Measurements from ENCODE around the gene INPP5J.
"Not testable (repeated sequence)": the region's sequence is repeated elsewhere in the genome, so short reads cannot be mapped to it uniquely, and the experiment has no call there.

INPP5J gene

GRCh38 chr22:31104869-31105268 lies 17.9 kb upstream of the INPP5J start:
- no peak overlapping the region for H3K4me3 ChIP-seq (ENCODE audit: low read length)
- TF ChIP-seq CTCF (IDR thresholded peaks at IDR 0.05; ENCODE audit: insufficient read depth, low read depth, low read length, missing control alignments) = peak; percentile 33
- DNase-seq (ENCODE audit: low read depth) = peak; percentile 31

GRCh38 chr22:31105282-31105929 lies 17.4 kb upstream of the INPP5J start:
- peak; percentile 30 for DNase-seq (ENCODE audit: low read depth)
- TF ChIP-seq CTCF (IDR thresholded peaks at IDR 0.05; ENCODE audit: insufficient read depth, low read depth, low read length, missing control alignments) = no peak
- H3K4me3 ChIP-seq (ENCODE audit: low read length) = no peak overlapping the region

- DNase-seq (ENCODE audit: low read depth) = no peak
- TF ChIP-seq CTCF (IDR thresholded peaks at IDR 0.05; ENCODE audit: insufficient read depth, low read depth, low read length, missing control alignments) = peak; percentile 3
- no peak overlapping the region for H3K4me3 ChIP-seq (ENCODE audit: low read length)
These were observed 16.7 kb upstream of the INPP5J start for GRCh38 chr22:31106001-31106571.

- H3K4me3 ChIP-seq (ENCODE audit: low read length) = peak overlapping the region; percentile 63
- no peak for TF ChIP-seq CTCF (IDR thresholded peaks at IDR 0.05; ENCODE audit: insufficient read depth, low read depth, low read length, missing control alignments)
- peak; percentile 42 for DNase-seq (ENCODE audit: low read depth)
These were observed 16.0 kb upstream of the INPP5J start for GRCh38 chr22:31106731-31107177.

GRCh38 chr22:31107178-31107893 lies 15.4 kb upstream of the INPP5J start, which contains the start of gene SELENOM:
SELENOM (minus strand) TSS chr22:31107568; CDS start chr22:31107505, 63 bp downstream.
- H3K4me3 ChIP-seq (ENCODE audit: low read length) = peak within 1 kb of the TSS; percentile 63
- DNase-seq (ENCODE audit: low read depth) = peak; percentile 99
- peak; percentile 97 for TF ChIP-seq CTCF (IDR thresholded peaks at IDR 0.05; ENCODE audit: insufficient read depth, low read depth, low read length, missing control alignments)

GRCh38 chr22:31107894-31108218 lies 14.9 kb upstream of the INPP5J start:
- no peak for DNase-seq (ENCODE audit: low read depth)
- peak overlapping the region; percentile 4 for H3K4me3 ChIP-seq (ENCODE audit: low read length)
- no peak for TF ChIP-seq CTCF (IDR thresholded peaks at IDR 0.05; ENCODE audit: insufficient read depth, low read depth, low read length, missing control alignments)

GRCh38 chr22:31112547-31113091 lies 10.1 kb upstream of the INPP5J start:
- not testable (repeated sequence) for DNase-seq (ENCODE audit: low read depth)

More at GRCh38 chr22:31112547-31113091, 10.1 kb upstream of the INPP5J start:
- H3K4me3 ChIP-seq (ENCODE audit: low read length) = not testable (repeated sequence)

All from epithelial cell of esophagus (primary cell).